GM15510 (cell line): ENCODE data around the gene PCDHGA8.
"Not testable (repeated sequence)": the region's sequence is repeated elsewhere in the genome, so short reads cannot be mapped to it uniquely, and the experiment has no call there.

Experiments used
- POLR2A ChIP-seq: IDR thresholded peaks from 3 replicates; pipeline ENCODE4 v1.6.1; 2011; ENCODE audit warnings: borderline replicate concordance; ENCODE audit not compliant: insufficient read length; ENCODE audit errors: extremely low read depth

Gene PCDHGA8

GRCh38 chr5:141363952-141364660 lies 28.3 kb upstream of the PCDHGA8 start, which contains the start of gene PCDHGA5:
PCDHGA5 (plus strand) TSS chr5:141364162; CDS start chr5:141364331, 169 bp downstream.
- no peak for TF ChIP-seq POLR2A

- TF ChIP-seq POLR2A, result no peak
These were observed 26.2 kb upstream of the PCDHGA8 start for GRCh38 chr5:141366016-141366896.

- no peak for TF ChIP-seq POLR2A
These were observed 22.2 kb upstream of the PCDHGA8 start, which contains the start of gene PCDHGB3 for GRCh38 chr5:141369994-141370848. PCDHGB3 (plus strand) TSS chr5:141370242; CDS start chr5:141370395, 153 bp downstream.

GRCh38 chr5:141371572-141372475 lies 20.6 kb upstream of the PCDHGA8 start:
- no peak for TF ChIP-seq POLR2A

- no peak for TF ChIP-seq POLR2A
These were observed 18.6 kb upstream of the PCDHGA8 start, which contains the start of gene PCDHGA6 for GRCh38 chr5:141373673-141374317. PCDHGA6 (plus strand) TSS chr5:141373891; CDS start chr5:141374084, 193 bp downstream.

GRCh38 chr5:141374627-141375026 lies 17.8 kb upstream of the PCDHGA8 start:
- TF ChIP-seq POLR2A, result no peak

- TF ChIP-seq POLR2A, result no peak
These were observed 9.8 kb upstream of the PCDHGA8 start, which contains the start of gene PCDHGA7 for GRCh38 chr5:141382469-141383294. PCDHGA7 (plus strand) TSS chr5:141382742; CDS start chr5:141382900, 158 bp downstream.

GRCh38 chr5:141383345-141383744 lies 9.1 kb upstream of the PCDHGA8 start:
- no peak for TF ChIP-seq POLR2A

- TF ChIP-seq POLR2A, result no peak
These were observed 7.8 kb upstream of the PCDHGA8 start for GRCh38 chr5:141384471-141385267.

GRCh38 chr5:141387557-141388311 lies 4.7 kb upstream of the PCDHGA8 start, which contains the start of gene PCDHGB4:
PCDHGB4 (plus strand) TSS chr5:141387698; CDS start chr5:141387885, 187 bp downstream.
- not testable (repeated sequence) for TF ChIP-seq POLR2A
